Fibroblast of pulmonary artery (primary cell): ENCODE measurements around the gene XPNPEP1.

Experiments
- DNase-seq: peaks from one replicate; pipeline ENCODE4 v3.0.0-alpha.2; 2010; ENCODE audit warnings: low read depth
- H3K4me3 ChIP-seq: replicated peaks from 2 replicates; pipeline ENCODE4 v1.5.1; 2011; ENCODE audit warnings: low read depth, mild to moderate bottlenecking, control low read depth, low read length, moderate library complexity
- CTCF ChIP-seq: IDR thresholded peaks from 2 replicates; pipeline ENCODE4 v1.5.1; 2011; ENCODE audit warnings: mild to moderate bottlenecking, control low read depth, low read length, inconsistent platforms; ENCODE audit errors: missing control alignments

XPNPEP1 gene

DNA sequence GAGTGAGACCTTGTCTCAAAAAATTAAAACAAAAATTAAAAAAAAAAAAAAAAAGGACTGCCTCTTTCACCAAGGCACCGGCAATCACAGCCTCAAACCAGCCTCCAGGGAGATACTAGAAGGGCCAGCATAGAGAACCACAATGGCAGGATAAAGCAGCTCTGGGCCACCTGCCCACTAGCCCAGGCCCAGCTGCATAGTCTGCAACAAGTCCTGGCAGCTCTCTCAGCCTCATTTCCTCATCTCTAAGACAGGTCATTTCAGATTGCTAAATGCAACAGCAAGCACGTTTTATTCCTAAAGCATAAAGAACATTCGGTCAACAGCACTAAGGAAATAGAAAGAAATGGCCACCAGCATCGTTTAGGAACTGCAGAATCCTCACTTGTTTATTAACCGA lies 28.8 kb downstream of the XPNPEP1 start:
- TF ChIP-seq CTCF = no peak
- peak; percentile 95 for DNase-seq
- H3K4me3 ChIP-seq = no peak overlapping the region

DNA sequence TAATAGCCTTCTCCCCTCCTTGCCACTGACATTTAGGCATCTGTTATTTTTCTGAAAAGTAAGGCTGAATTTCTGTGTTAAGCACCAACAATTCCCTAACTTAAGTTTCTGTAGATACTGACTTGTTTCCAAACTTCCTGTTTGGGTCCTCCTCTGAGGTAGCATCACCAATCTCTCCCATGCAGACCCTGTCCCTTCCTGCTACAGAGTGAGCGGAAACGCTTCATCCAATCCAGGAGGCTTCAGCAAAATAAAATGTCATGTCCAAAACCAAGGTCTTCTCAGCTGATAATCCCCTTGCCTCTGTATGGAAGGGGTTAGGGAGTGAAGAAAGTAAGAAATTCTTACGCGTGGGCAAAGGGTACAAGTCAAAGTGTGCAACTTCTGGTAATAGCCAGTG lies 29.9 kb downstream of the XPNPEP1 start:
- TF ChIP-seq CTCF = no peak
- DNase-seq = no peak
- no peak overlapping the region for H3K4me3 ChIP-seq

DNA sequence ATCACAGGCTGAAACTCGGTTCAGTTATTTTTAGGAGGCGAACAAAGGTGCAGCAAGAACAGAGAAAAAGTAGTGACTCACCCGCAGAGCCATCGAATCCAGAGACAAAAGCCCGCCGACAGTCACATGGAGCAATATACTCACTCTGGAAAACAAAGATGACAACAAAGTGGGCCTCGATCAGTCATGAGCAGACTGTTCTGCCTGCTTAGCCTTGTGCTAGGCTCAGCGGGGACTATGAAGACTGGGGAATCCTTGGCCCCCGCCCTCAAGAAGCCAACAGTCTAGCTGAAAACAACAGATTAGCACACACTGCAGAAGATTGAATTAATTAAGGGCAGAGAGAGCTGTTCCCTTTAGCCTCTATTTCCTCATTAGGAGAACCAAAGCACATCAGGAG lies 30.4 kb downstream of the XPNPEP1 start:
- no peak for DNase-seq
- H3K4me3 ChIP-seq = no peak overlapping the region
- TF ChIP-seq CTCF = no peak

GRCh38 chr10:109892117-109892516 lies 31.2 kb downstream of the XPNPEP1 start:
- H3K4me3 ChIP-seq = no peak overlapping the region
- DNase-seq = no peak
- no peak for TF ChIP-seq CTCF

DNA sequence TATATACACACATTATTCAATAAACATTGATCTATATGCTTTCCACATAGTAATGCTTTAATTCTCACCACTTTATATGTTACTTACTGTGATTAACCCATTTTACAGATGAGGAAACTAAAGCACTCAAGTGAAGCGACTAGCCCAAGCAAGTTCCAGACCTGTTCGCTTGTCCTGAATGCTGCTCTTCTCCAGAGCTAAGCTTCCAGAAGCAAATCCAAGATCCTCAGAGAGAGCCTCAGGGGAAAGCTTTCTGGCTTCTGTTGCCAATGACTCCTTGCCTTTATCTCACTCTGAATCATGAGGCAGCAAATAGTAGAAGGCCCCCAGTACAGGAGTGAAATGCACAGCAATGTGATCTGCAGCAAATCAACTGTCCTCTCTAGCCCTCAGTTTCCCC lies 32.2 kb downstream of the XPNPEP1 start:
- DNase-seq = no peak
- no peak overlapping the region for H3K4me3 ChIP-seq
- no peak for TF ChIP-seq CTCF

DNA sequence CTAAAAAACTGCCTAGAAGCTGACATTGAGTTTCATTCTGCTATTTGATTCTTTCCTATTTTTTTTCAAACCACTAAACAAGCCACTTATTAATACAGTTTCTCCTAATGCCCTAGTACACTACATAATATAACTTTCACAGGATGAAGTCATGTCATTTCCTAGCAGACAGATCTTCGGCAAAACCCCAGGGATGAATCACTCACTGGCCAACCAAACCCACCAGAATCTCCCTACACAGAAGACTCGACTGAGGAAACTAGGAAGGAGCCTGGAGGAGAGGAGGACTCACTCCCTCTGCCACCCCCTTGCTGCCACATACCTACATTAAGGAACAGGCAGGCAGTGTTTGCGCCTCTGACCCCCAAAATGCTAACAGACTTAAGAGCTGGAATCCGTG lies 33.4 kb downstream of the XPNPEP1 start:
- peak; percentile 17 for TF ChIP-seq CTCF
- peak; percentile 83 for DNase-seq
- no peak overlapping the region for H3K4me3 ChIP-seq

GRCh38 chr10:109887776-109888175 lies 35.5 kb downstream of the XPNPEP1 start:
- no peak for DNase-seq
- no peak for TF ChIP-seq CTCF
- H3K4me3 ChIP-seq = no peak overlapping the region
